ENCODE measurements around the gene ARRDC1.

ARRDC1 gene

GRCh38 chr9:137640862-137641261 is 35.4 kb downstream of the ARRDC1 start:
- FAIRE-seq: no peak

- no peak for FAIRE-seq
These were observed 36.7 kb downstream of the ARRDC1 start for GRCh38 chr9:137642118-137642601.

- no peak for FAIRE-seq
These were observed 37.4 kb downstream of the ARRDC1 start for GRCh38 chr9:137642892-137643291.

DNA sequence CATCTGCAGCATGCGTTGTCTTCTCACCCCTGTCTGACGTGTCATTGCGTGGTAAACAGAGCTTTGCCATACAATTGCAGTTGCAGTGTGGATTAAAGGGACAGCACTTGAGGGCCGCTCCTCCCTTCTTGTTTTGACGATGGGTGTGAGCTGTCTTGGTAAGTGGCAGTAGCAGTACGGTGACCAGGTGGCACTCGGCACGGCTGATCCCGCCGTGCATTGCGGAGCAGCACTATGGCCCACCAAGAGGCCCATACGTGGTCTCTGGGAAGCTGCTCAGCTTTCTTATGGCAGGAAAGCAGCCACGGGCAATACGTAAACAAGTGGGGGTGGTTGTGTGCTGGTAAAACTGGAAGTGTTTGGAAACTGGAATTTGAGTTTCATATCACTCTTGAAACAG is 38.4 kb downstream of the ARRDC1 start:
- FAIRE-seq: no peak

DNA sequence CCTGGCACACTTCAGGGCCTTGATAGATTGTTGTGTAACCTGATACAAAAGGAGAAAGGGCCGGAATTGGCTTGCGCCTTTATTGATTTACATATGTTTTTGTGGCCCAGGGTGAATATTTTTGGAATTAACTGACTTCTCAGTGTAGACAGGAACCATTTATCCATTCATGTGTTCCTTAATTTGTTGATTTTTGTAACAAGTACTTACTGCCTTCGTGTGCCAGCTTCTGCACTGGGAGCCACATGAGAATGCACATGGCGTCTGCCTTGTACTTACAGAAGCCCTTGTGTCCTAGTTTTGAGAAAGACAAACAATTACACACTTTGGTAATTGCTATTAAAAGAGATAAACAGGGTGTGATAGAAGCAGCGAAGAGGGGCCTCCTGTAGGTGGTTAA is 39.7 kb downstream of the ARRDC1 start:
- no peak for FAIRE-seq

DNA sequence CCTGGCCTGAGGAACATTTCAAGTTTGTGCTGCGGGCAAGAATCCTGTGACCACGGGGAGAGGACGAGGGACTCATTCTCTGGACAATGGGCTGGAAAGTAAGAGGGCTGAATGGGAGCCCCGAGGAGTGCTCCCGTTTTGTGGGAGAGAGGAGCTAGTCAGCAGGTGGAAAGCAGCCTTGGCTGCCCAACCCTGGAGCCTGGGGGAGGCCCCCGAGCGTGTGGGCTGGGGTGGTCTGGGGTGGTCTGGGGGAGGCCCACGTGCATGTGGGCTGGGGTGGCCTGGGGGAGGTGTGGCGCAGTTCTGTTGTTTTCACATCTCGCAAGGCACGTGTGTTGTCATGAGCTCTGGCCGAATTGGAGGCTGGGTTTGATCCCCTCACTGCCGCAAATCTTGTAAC is 40.9 kb downstream of the ARRDC1 start:
- no peak for FAIRE-seq

GRCh38 chr9:137647096-137647714 is 41.7 kb downstream of the ARRDC1 start:
- no peak for FAIRE-seq

- no peak for FAIRE-seq
These were observed 42.9 kb downstream of the ARRDC1 start for GRCh38 chr9:137648396-137648795.

DNA sequence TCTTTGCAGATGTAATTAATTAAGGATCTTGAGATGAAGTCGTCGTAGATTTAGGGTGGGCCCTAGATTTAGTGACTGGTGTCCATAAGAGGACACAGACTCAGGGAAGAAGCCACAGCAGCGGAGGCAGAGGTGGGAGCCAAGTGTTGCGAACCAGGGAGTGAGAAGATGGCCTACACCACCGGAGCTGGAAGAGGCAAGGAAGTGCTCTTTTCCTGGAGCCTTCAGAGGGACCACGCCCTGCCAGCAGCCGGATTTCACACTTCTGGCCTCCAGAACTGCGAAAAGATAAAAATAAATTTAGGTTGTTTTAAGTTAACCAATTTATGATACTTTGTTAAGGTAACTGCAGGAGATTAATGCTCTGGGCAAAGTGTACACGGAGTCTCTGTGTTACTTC is 44.1 kb downstream of the ARRDC1 start:
- FAIRE-seq: no peak

GRCh38 chr9:137650259-137650658 is 44.8 kb downstream of the ARRDC1 start:
- no peak for FAIRE-seq

- no peak for FAIRE-seq
These were observed 45.3 kb downstream of the ARRDC1 start for GRCh38 chr9:137650779-137651178.

DNA sequence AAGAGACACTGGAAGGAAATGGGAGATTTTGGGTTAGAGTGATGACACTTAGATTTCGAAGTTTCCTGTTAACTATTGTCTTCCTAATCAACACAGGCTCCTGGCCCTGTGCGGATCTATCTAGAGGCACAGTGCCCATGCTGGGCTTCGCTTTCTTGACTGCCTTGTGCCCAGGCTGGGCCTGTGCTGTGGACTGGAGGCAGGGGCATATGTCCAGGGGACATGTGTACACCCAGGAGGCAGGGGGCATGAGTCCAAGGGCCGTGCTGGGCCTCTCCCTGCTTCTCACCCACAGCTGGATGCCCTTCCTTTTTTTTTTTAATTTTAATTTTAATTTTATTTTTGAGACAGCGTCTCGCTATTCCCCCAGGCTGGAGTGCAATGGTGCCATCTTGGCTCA is 50.9 kb downstream of the ARRDC1 start:
- FAIRE-seq: no peak

- no peak for FAIRE-seq
These were observed 52.1 kb downstream of the ARRDC1 start for GRCh38 chr9:137657606-137658005.

DNA sequence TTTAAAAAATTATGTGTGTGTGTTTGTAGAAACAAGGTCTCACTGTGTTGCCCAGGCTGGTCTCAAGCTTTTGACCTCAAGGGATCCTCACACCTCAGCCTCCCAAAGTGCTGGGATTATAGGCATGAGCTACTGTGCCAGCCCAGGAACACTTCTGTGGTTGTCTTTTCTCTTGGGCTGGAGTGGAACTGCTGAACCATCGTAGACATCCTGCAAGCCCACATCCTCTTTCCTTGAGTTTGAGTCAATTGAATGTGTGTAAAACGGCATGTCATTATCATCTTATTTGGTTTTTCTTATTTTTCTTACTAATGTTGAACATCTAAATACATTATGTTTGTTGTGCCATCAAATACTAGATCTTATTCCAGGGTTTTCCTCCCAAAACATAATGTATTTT is 53.3 kb downstream of the ARRDC1 start:
- no peak for FAIRE-seq

DNA sequence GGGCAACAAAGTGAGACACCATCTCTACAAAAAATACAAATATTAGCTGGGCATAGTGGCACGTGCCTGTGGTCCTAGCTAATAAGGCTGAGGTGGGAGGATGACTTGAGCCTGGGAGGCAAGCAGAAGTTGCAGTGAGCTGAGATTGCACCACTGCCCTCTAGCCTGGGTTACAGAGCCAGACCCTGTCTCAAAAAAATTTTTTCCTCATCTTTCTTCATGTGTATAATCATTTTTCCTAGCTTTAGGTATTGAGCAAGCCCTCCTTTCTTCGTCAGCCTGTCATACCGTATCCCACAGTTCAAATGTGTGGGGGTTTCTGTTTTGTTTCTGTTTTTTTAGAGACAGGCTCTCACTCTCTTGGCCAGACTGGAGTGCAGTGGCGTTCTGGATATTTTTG is 54.7 kb downstream of the ARRDC1 start:
- FAIRE-seq: no peak

- FAIRE-seq: no peak
These were observed 58.1 kb downstream of the ARRDC1 start for GRCh38 chr9:137663584-137663983.

GRCh38 chr9:137664676-137665075 is 59.2 kb downstream of the ARRDC1 start:
- FAIRE-seq: no peak
